Effector memory CD8-positive, alpha-beta T cell (primary cell): ENCODE measurements around the gene ELF4.
A peak's percentile ranks its signal among the peaks of the same experiment; 100 is the strongest.

Experiments
- ATAC-seq: fragments of 150-1000 bp; cut with Tn5 transposase; replicated peaks from 2 replicates; pipeline ENCODE4 v1.10.0; 2021; ENCODE audit warnings: mild to moderate bottlenecking, moderate library complexity
- DNase-seq, 3 experiments: peaks; one replicate each; pipeline ENCODE4 v3.0.0; 2021
- H3K27ac Mint-ChIP-seq, 2 donors: one replicate each; pipeline ENCODE4 v1.8.0; 2022; ENCODE audit warnings: mild to moderate bottlenecking in 2 of 2, mixed read lengths in 2 of 2, moderate library complexity in 2 of 2
- H3K27me3 Mint-ChIP-seq, 2 donors: one replicate each; pipeline ENCODE4 v1.8.0; 2022; ENCODE audit warnings: mixed read lengths in 2 of 2
- H3K36me3 Mint-ChIP-seq: one replicate; pipeline ENCODE4 v1.8.0; 2022; ENCODE audit warnings: mild to moderate bottlenecking, moderate library complexity, mixed read lengths; ENCODE audit not compliant: insufficient read depth
- H3K4me1 Mint-ChIP-seq, 2 donors: one replicate each; pipeline ENCODE4 v1.8.0; 2022; ENCODE audit warnings: low read depth in 2 of 2, mixed read lengths in 2 of 2
- H3K4me3 Mint-ChIP-seq, 2 donors: one replicate each; pipeline ENCODE4 v1.8.0; 2022; ENCODE audit warnings: mild to moderate bottlenecking in 2 of 2, mixed read lengths in 2 of 2, moderate library complexity in 2 of 2
- H3K9me3 Mint-ChIP-seq, 2 donors: one replicate each; pipeline ENCODE4 v1.8.0; 2022; ENCODE audit warnings: mixed read lengths in 2 of 2

Gene ELF4

DNA sequence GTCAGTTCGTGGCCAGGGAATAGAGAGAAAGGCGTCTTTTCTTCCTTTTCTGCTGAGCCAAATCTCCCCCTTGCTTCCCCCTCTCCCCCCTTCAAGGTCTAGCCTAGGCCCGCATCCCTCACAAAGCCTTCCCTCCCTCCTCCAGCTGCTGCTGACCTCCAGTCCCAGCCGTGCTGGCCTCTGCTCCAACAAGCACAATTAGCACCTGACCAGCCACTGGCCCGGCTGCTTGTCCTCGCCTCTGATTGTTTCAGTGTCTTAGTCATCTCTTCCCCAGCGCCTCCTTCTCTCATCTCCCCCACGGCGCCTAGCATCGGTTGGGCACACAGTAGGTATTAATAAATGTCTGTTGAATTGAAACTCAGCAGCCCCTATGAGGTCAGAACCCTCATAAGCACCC, 4.2 kb downstream of the ELF4 start:
- no peaks in the 10 kb centered on the region for H3K9me3 Mint-ChIP-seq
- no peaks in the 10 kb centered on the region for H3K27me3 Mint-ChIP-seq
- H3K27ac Mint-ChIP-seq, result peak overlapping the region; percentile 35 to 92
- no peak for ATAC-seq
- DNase-seq, result no peak
- H3K36me3 Mint-ChIP-seq, result peaks cover 26% of the 10 kb centered on the region
- peak overlapping the region; percentile 62 to 90 for H3K4me3 Mint-ChIP-seq
- peaks cover 37 to 55% of the 10 kb centered on the region in 2 donors for H3K4me1 Mint-ChIP-seq

DNA sequence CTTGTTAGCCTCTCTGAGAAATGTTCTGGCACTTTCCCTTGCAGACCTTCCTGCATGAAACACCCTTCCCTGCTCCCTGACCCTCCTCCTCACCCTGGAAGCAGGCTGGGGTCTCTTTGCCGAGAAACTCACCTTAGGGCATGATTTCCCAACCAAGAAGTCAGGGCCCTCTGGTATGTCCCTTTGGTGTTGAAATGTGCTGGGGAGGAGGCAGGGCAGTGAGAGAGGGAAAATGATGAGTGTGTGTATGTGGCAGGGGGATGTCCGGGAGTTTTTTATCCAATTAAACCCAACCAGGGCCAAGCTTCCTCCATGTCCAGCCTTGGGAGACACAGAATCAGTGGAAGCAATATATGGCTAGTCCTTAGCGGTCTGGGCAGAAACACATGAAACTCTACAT, 5.1 kb downstream of the ELF4 start:
- peak overlapping the region; percentile 77 to 92 for H3K27ac Mint-ChIP-seq

DNA sequence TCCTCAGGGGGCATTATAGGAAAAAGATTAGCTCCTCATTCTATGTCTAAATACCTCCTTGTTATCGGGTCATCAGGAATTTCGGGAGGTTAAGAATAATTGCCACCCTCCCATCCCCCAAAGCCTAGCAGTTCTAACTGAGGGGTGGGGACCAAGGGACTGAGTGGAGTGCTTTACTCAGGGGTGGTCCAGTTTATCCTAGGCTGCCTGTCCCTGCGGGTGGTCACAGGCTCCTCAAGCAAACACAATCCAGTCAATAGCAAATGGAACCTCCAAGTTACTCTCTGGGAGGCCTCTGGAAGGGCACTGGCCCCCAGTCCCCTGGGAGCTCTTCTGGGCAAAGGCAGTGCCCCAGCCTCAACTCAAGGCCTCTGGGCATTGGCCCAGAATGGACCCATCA, 6.7 kb downstream of the ELF4 start:
- Mint-ChIP-seq H3K4me3 (no peak overlapping the region), H3K27me3 (no peaks in the 10 kb centered on the region), H3K27ac (peak overlapping the region in 1 of 2 donors; percentile 92), H3K36me3 (peaks cover 27% of the 10 kb centered on the region), H3K4me1 (peaks cover 48 to 64% of the 10 kb centered on the region in 2 donors), H3K9me3 (no peaks in the 10 kb centered on the region)
- ATAC-seq (no peak), DNase-seq (no peak)

More for the DNA sequence above, 5.1 kb downstream of the ELF4 start:
- H3K9me3 Mint-ChIP-seq, result no peaks in the 10 kb centered on the region
- ATAC-seq (no peak), DNase-seq (no peak)
- peaks cover 28% of the 10 kb centered on the region for H3K36me3 Mint-ChIP-seq
- peaks cover 45 to 55% of the 10 kb centered on the region in 2 donors for H3K4me1 Mint-ChIP-seq
- H3K4me3 Mint-ChIP-seq, result peak overlapping the region; percentile 42 to 62
- H3K27me3 Mint-ChIP-seq, result no peaks in the 10 kb centered on the region

DNA sequence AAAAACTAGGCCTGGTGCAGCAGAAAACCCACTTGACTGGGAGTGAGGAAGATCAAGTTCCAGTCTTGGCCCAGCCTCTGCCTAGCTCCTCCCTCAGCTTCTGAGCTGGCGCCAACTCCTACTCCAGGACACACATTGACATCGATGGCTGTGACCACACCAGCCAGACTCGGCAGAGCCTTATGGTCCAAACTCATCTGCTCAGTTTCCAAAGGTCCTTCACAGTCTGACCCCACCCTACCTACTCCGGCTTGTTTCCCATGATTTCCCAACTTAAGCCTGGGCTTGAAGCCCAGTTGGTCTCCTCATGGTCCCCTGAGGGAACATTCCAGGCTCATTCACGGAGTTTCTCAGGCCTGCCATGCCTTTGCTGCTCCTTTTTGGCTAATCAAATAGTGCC, 10.1 kb downstream of the ELF4 start:
- H3K36me3 Mint-ChIP-seq, result peaks cover 14% of the 10 kb centered on the region
- DNase-seq, result no peak
- peak overlapping the region; percentile 68 to 74 for H3K27ac Mint-ChIP-seq
- ATAC-seq, result no peak
- H3K27me3 Mint-ChIP-seq, result no peaks in the 10 kb centered on the region
- peaks cover 49 to 50% of the 10 kb centered on the region in 2 donors for H3K4me1 Mint-ChIP-seq
- H3K9me3 Mint-ChIP-seq, result no peaks in the 10 kb centered on the region
- H3K4me3 Mint-ChIP-seq, result peak overlapping the region in 1 of 2 donors; percentile 47

DNA sequence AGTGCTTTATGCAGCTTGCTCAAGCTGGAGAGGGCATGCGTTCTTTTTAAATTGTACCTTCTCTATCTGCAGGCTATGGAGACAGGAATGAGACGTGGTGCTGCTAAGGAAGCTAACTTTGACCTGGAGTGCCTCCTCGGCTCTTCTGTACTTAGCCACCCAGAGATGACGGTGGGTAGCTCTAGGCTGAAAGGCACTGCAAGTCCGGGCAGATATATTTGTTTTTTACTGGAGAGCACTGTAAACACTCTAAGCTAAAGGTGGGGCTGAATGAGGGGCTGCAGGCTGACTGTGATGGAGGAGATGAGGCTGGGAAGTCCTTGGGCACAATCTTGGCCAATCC, 12.1 kb downstream of the ELF4 start:
- ATAC-seq (no peak), DNase-seq (no peak)
- Mint-ChIP-seq H3K27me3 (no peaks in the 10 kb centered on the region), H3K27ac (peak overlapping the region; percentile 90 to 92), H3K36me3 (peaks cover 12% of the 10 kb centered on the region), H3K9me3 (no peaks in the 10 kb centered on the region), H3K4me1 (peaks cover 45 to 47% of the 10 kb centered on the region in 2 donors), H3K4me3 (peak overlapping the region; percentile 71 to 80)

DNA sequence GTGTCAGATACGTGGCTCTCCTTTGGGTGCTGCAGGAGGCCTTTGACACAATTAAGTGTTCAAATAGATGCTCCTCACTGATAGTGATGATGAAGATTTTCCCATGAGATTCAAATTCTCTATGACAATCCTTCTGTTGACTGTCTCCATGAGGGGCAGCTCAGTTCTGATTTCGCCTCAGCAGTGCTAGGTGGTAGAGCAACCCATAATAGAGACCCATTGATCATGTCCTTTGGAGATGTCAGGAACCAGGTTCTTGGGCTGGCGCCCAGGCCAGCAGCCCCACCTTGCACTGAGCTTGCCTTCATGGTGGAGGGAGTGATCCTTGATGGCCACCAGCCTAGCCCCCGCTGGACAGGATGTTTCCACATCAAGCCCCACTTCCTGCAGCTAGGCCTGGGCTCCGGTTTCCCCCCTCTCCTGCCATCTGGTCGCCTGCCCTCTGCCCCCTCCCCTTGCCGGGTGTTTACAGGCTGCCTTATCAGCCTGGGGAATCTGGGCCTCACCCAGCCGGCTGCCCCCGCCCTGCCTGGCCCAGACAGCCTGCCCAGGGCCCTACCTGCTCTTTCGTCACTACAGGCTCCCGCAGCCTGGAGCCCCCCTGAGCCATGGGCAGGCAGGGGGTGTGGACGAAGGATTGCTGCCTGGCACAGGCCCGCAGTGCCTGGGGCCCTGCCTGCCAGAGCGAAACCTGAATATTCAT, 12.6 kb downstream of the ELF4 start:
- peak overlapping the region; percentile 71 to 80 for H3K4me3 Mint-ChIP-seq
- peaks cover 15% of the 10 kb centered on the region for H3K36me3 Mint-ChIP-seq
- H3K27ac Mint-ChIP-seq, result peak overlapping the region; percentile 90 to 92
- peaks cover 39 to 47% of the 10 kb centered on the region in 2 donors for H3K4me1 Mint-ChIP-seq
- ATAC-seq, result peak; percentile 90
- H3K9me3 Mint-ChIP-seq, result no peaks in the 10 kb centered on the region
- DNase-seq, result peak in 1 of 3 experiments; percentile 32
- no peaks in the 10 kb centered on the region for H3K27me3 Mint-ChIP-seq

DNA sequence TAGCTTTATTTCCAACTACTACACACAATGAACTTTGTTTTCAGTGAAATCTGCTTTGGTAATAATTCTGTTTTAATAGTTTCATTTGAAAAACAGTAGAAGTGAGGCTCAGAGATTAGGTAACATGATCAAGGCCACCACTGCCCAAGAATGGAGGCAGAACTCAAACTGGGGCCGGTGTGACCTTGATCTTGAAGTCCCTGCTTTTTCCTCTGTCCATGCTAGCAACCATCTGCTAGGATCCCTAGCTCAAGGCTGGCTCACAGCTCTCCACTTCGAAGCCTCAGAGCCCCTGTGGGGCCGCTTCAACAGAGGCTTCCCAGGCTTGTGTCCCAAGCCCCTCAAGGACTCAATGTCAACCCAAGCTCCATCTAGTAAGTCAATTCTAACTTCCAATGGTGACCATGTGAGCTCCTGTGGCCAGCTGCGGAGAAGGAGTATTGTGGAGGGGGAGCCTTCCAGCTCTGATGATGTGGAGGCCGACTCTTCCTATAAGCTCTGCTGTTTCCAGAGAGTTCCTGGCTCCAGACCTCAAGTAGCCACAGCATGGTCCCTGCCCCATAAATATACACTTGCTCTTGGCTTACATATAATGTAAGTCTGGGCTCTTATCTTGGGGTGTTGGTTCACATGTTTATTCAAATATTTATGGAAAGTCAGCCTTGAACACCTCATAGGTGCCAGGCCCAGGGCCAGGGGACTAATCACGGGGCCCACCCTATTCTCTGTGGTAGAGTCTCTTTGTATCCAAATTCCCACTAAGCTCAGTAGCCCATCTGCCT, 14.9 kb downstream of the ELF4 start:
- DNase-seq (no peak), ATAC-seq (no peak)
- Mint-ChIP-seq H3K27me3 (no peaks in the 10 kb centered on the region), H3K27ac (peak overlapping the region in 1 of 2 donors; percentile 57), H3K9me3 (no peaks in the 10 kb centered on the region), H3K4me1 (peaks cover 45 to 46% of the 10 kb centered on the region in 2 donors), H3K4me3 (peak overlapping the region; percentile 22 to 25), H3K36me3 (peaks cover 18% of the 10 kb centered on the region)

DNA sequence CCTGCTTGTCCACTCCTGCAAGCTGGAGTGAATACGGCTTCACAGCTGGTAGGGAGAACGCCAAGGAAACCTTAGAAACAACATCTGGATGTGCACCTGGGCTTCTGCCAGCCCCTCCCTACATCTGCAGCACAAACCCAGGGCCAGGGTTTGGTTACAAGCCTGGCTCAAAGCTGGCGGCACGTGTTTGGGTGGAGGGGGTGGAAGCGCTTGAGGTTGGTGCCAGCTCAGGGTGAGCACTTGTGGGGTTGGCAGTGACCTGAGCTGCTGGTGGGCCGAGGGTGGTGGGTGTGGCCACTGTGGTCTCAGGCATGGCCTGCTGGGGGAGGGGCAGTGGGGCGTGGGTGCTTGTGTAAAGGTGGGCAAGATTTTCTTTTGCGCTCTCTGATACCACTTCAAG, 15.6 kb downstream of the ELF4 start:
- ATAC-seq (no peak), DNase-seq (no peak)
- no peaks in the 10 kb centered on the region for H3K27me3 Mint-ChIP-seq
- no peaks in the 10 kb centered on the region for H3K9me3 Mint-ChIP-seq
- H3K36me3 Mint-ChIP-seq, result peaks cover 19% of the 10 kb centered on the region
- H3K4me3 Mint-ChIP-seq, result peak overlapping the region in 1 of 2 donors; percentile 64
- peak overlapping the region in 1 of 2 donors; percentile 55 for H3K27ac Mint-ChIP-seq
- peaks cover 42 to 46% of the 10 kb centered on the region in 2 donors for H3K4me1 Mint-ChIP-seq

DNA sequence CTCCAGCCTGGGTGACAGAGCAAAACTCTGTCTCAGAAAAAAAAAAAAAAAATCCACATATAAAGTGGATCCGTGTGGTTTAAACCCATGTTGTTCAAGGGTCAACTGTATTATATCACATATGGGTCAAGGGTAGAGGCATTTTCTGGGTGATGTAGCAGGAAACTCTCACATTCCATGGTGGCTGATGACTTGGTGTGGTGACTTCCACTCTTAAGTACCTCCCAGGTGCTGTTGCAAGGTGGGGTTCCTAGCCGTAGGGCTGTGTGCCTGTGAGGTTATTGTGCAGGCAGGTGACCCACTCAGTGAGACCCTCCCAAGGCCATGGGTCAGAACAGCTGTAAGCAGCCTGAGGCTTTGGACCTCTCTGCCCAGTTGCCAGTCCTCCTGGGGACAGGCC, 17.0 kb downstream of the ELF4 start:
- ATAC-seq (no peak), DNase-seq (no peak)
- H3K27me3 Mint-ChIP-seq, result no peaks in the 10 kb centered on the region
- H3K9me3 Mint-ChIP-seq, result no peaks in the 10 kb centered on the region
- peak overlapping the region in 1 of 2 donors; percentile 17 for H3K4me3 Mint-ChIP-seq
- H3K36me3 Mint-ChIP-seq, result peaks cover 19% of the 10 kb centered on the region
- H3K4me1 Mint-ChIP-seq, result peaks cover 37 to 45% of the 10 kb centered on the region in 2 donors
- peak overlapping the region in 1 of 2 donors; percentile 89 for H3K27ac Mint-ChIP-seq

DNA sequence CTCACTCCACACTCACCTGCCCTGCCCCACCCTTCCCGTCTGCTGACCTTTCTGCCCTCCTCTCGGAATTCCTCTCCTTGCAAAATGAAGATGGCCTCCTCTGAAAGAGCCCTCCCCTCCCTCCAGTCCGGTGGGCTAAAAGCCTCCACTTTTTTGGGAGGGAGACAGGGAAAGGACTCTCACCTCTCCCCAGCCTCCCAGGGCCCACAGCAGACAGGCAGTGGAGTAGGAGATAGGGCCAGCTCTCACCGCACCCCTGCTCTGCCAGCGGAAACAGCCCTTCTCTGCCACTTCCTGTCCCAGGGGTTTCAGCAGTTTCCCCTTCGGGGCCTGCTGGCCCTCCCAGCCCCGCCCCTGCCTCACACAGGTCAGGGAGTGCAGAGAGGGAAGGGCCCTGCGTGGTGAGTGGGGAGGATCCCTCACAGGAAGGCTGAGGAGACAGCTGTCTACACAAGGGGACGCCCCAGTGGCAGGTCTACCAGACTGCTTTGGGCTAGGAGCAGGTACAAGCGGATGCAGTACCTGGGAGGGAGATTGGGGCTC, 18.2 kb downstream of the ELF4 start:
- Mint-ChIP-seq H3K4me1 (peaks cover 31 to 44% of the 10 kb centered on the region in 2 donors), H3K4me3 (peak overlapping the region; percentile 90 to 91)

DNA sequence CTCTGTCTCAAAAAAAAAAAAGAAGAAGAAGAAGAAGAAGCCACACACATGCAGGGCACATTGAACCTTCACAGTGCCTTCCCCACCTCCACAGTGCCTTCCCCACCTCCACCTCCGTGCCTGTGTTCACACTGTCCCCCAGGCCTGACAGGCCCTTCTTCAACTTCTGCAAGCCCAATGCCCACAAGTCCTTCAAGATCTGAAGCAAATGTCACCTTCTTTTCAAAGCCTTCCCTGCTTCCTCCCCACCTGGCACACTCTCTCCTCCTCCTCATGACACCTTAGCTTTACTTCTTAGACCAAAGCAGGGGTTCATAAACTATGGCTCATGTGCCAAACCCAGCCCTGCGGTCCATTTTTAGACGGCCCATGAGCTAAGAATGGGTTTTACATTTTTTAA, 19.9 kb downstream of the ELF4 start:
- Mint-ChIP-seq H3K4me1 (peaks cover 40 to 47% of the 10 kb centered on the region in 2 donors), H3K27ac (peak overlapping the region; percentile 67 to 79), H3K4me3 (peak overlapping the region; percentile 70 to 77), H3K36me3 (peaks cover 33% of the 10 kb centered on the region), H3K27me3 (no peaks in the 10 kb centered on the region), H3K9me3 (no peaks in the 10 kb centered on the region)
- ATAC-seq (no peak), DNase-seq (no peak)

More for the DNA sequence above, 18.2 kb downstream of the ELF4 start:
- Mint-ChIP-seq H3K27ac (peak overlapping the region; percentile 89 to 96), H3K36me3 (peaks cover 26% of the 10 kb centered on the region), H3K9me3 (no peaks in the 10 kb centered on the region), H3K27me3 (no peaks in the 10 kb centered on the region)
- peak; percentile 94 for ATAC-seq
- DNase-seq, result peak; percentile 76 to 77 (median 77)

DNA sequence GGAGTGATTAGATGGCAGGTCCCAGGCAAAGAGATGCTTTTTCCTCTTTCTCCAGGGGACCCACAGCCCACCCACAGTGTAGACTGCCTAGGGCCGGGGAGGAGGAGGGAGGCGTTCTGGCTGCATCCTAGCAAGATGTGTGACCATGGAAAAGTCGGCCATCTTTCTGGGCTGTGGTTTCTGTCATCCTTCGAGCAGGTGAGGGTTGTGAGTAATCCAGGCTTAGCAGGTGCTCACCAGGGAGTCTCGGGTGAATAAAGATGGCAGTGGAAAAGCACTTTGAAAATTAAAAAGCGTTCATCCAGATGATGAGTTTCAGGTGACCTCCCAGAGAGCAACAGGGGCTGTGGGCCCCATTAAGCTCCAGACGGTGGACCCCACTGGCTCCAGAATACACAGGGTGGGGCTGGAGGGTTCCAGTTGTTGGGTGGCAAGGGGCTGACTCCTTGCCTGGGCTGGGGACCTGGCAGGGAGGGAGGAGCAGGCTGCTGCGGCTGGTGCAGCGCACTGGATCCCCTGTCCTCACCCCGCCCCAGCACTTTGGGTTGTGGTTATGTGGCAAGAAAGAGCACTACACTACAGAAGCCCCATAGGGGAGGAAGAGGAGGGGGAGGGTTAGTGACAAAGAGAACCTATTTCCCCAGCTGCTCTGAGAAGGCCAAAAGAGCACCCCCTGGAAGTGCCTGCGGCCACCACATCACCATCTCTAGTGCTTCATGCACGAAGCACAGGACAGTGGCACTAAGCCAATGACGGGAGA, 23.7 kb downstream of the ELF4 start:
- Mint-ChIP-seq H3K36me3 (peaks cover 37% of the 10 kb centered on the region), H3K4me1 (peaks cover 33 to 53% of the 10 kb centered on the region in 2 donors), H3K27me3 (no peaks in the 10 kb centered on the region), H3K4me3 (peak overlapping the region; percentile 81 to 88), H3K27ac (peak overlapping the region; percentile 67 to 90), H3K9me3 (no peaks in the 10 kb centered on the region)
- peak; percentile 56 to 60 (median 58) for DNase-seq
- peak; percentile 69 for ATAC-seq
